BE2C (cell line): Measurements from ENCODE around the gene ACTR1A.

ENCODE experiments used
- DNase-seq: peaks from one replicate; pipeline ENCODE4 v3.0.0-alpha.2; 2020
- H3K27me3 ChIP-seq: fragments of 250-450 bp; sonication (Bioruptor Pico); 2 replicates; pipeline ENCODE4 v1.5.1; 2020; ENCODE audit warnings: mild to moderate bottlenecking
- H3K36me3 ChIP-seq: fragments of 250-450 bp; sonication (Bioruptor Pico); 2 replicates; pipeline ENCODE4 v1.5.1; 2020; ENCODE audit warnings: mild to moderate bottlenecking
- H3K4me1 ChIP-seq: fragments of 250-450 bp; sonication (Bioruptor Pico); 2 replicates; pipeline ENCODE4 v1.5.1; 2020
- H3K4me3 ChIP-seq: 2 replicates; pipeline ENCODE4 v1.5.1; 2011; ENCODE audit warnings: low read depth, low read length
- H3K9me3 ChIP-seq: fragments of 250-450 bp; sonication (Bioruptor Pico); 2 replicates; pipeline ENCODE4 v1.5.1; 2020
- CTCF ChIP-seq: IDR thresholded peaks from 2 replicates; pipeline ENCODE4 v1.5.1; 2012; ENCODE audit warnings: mild to moderate bottlenecking, low read depth, low read length

The ACTR1A gene

GRCh38 chr10:102511583-102512274 is 9.2 kb upstream of the ACTR1A start:
- Histone ChIP-seq H3K27me3 (no peaks in the 10 kb centered on the region), H3K9me3 (no peaks in the 10 kb centered on the region; the same call in 1 of the 2 replicates), H3K4me1 (no peaks in the 10 kb centered on the region), H3K4me3 (no peak overlapping the region), H3K36me3 (peaks cover 20% of the 10 kb centered on the region)
- DNase-seq, result no peak
- no peak for TF ChIP-seq CTCF

GRCh38 chr10:102509387-102509786 is 6.9 kb upstream of the ACTR1A start:
- H3K27me3 ChIP-seq, result no peaks in the 10 kb centered on the region
- DNase-seq, result no peak
- peaks cover 20% of the 10 kb centered on the region for H3K36me3 ChIP-seq
- no peak for TF ChIP-seq CTCF
- no peaks in the 10 kb centered on the region for H3K9me3 ChIP-seq
- no peak overlapping the region for H3K4me3 ChIP-seq
- no peaks in the 10 kb centered on the region for H3K4me1 ChIP-seq

- H3K36me3 ChIP-seq, result peaks cover 20% of the 10 kb centered on the region
- no peak overlapping the region for H3K4me3 ChIP-seq
- H3K4me1 ChIP-seq, result no peaks in the 10 kb centered on the region
- DNase-seq, result no peak
- H3K9me3 ChIP-seq, result no peaks in the 10 kb centered on the region
- no peaks in the 10 kb centered on the region for H3K27me3 ChIP-seq
- TF ChIP-seq CTCF, result no peak
These were observed 6.0 kb upstream of the ACTR1A start for GRCh38 chr10:102508506-102508905.

- H3K27me3 ChIP-seq, result no peaks in the 10 kb centered on the region
- H3K36me3 ChIP-seq, result peaks cover 19% of the 10 kb centered on the region
- no peak for DNase-seq
- no peaks in the 10 kb centered on the region for H3K9me3 ChIP-seq
- TF ChIP-seq CTCF, result no peak
- no peak overlapping the region for H3K4me3 ChIP-seq
- no peaks in the 10 kb centered on the region for H3K4me1 ChIP-seq
These were observed 5.0 kb upstream of the ACTR1A start for GRCh38 chr10:102507521-102507920.

- Histone ChIP-seq H3K36me3 (peaks cover 10% of the 10 kb centered on the region), H3K4me1 (no peaks in the 10 kb centered on the region), H3K9me3 (no peaks in the 10 kb centered on the region), H3K4me3 (peak overlapping the region; percentile 90; the same call in 1 of the 2 replicates), H3K27me3 (no peaks in the 10 kb centered on the region)
- TF ChIP-seq CTCF, result no peak
- no peak for DNase-seq
These were observed 3.1 kb upstream of the ACTR1A start for GRCh38 chr10:102505462-102506115.

- H3K27me3 ChIP-seq, result no peaks in the 10 kb centered on the region
- DNase-seq, result no peak
- no peaks in the 10 kb centered on the region for H3K9me3 ChIP-seq
- no peaks in the 10 kb centered on the region for H3K4me1 ChIP-seq
- H3K4me3 ChIP-seq, result peak overlapping the region; percentile 90
- peaks cover 7% of the 10 kb centered on the region for H3K36me3 ChIP-seq
- no peak for TF ChIP-seq CTCF
These were observed 2.4 kb upstream of the ACTR1A start for GRCh38 chr10:102504976-102505300.
